OCI-LY1 (cell line): ENCODE measurements around the gene CEMIP.

Experiments
- H2AFZ ChIP-seq: fragments of 200-600 bp; sonication (generic), shearing (Covaris generic); 2 replicates; pipeline ENCODE4 v1.6.0; 2014; ENCODE audit warnings: antibody characterized with exemption, mild to moderate bottlenecking, low read length
- H3F3A ChIP-seq: fragments of 200-600 bp; sonication (generic), shearing (Covaris generic); 2 replicates; pipeline ENCODE4 v1.6.0; 2014; ENCODE audit warnings: mild to moderate bottlenecking, antibody characterized with exemption, low read length, moderate library complexity; ENCODE audit not compliant: insufficient read depth
- H3K27ac ChIP-seq: fragments of 200-600 bp; sonication (generic); 2 replicates; pipeline ENCODE4 v1.5.1; 2014; ENCODE audit warnings: low read length, mixed run types, mild to moderate bottlenecking, low read depth; ENCODE audit not compliant: poor library complexity, severe bottlenecking
- H3K27me3 ChIP-seq: fragments of 200-600 bp; sonication (generic); 2 replicates; pipeline ENCODE4 v1.6.0; 2014; ENCODE audit warnings: antibody characterized with exemption, mild to moderate bottlenecking, low read length, moderate library complexity; ENCODE audit not compliant: insufficient read depth
- H3K36me3 ChIP-seq: fragments of 200-600 bp; sonication (generic); 2 replicates; pipeline ENCODE4 v1.6.1; 2014; ENCODE audit warnings: mild to moderate bottlenecking, antibody characterized with exemption, low read length, moderate library complexity, mixed read lengths; ENCODE audit not compliant: insufficient read depth
- H3K4me1 ChIP-seq: fragments of 200-600 bp; sonication (generic); 2 replicates; pipeline ENCODE4 v1.5.1; 2014; ENCODE audit warnings: mild to moderate bottlenecking, low read length, moderate library complexity; ENCODE audit not compliant: insufficient read depth, severe bottlenecking
- H3K4me2 ChIP-seq: fragments of 200-600 bp; sonication (generic), shearing (Covaris generic); 2 replicates; pipeline ENCODE4 v1.6.1; 2014; ENCODE audit warnings: low read length
- H3K4me3 ChIP-seq: fragments of 200-600 bp; sonication (generic); 2 replicates; pipeline ENCODE4 v1.5.1; 2014; ENCODE audit warnings: low read length, low read depth, mild to moderate bottlenecking, mixed read lengths; ENCODE audit not compliant: poor library complexity, severe bottlenecking
- H3K79me2 ChIP-seq: fragments of 200-600 bp; shearing (Covaris generic); 2 replicates; pipeline ENCODE4 v1.6.1; 2016; ENCODE audit warnings: mixed run types, low read length, mixed read lengths; ENCODE audit not compliant: insufficient read depth
- H3K9ac ChIP-seq: fragments of 200-600 bp; sonication (generic), shearing (Covaris generic); 2 replicates; pipeline ENCODE4 v1.6.1; 2014; ENCODE audit warnings: mild to moderate bottlenecking, low read length, mixed read lengths
- H3K9me2 ChIP-seq: fragments of 200-600 bp; sonication (generic), shearing (Covaris generic); 2 replicates; pipeline ENCODE4 v1.6.1; 2014; ENCODE audit warnings: low read depth, mild to moderate bottlenecking, low read length, mixed read lengths
- H3K9me3 ChIP-seq: fragments of 200-600 bp; shearing (Covaris generic); 2 replicates; pipeline ENCODE4 v1.6.1; 2014; ENCODE audit warnings: low read length, mixed read lengths
- H4K20me1 ChIP-seq: fragments of 200-600 bp; sonication (generic), shearing (Covaris generic); 2 replicates; pipeline ENCODE4 v1.6.0; 2016; ENCODE audit warnings: mild to moderate bottlenecking, low read length; ENCODE audit not compliant: insufficient read depth
- CTCF ChIP-seq: fragments of 200-600 bp; sonication (generic), shearing (Covaris generic); IDR thresholded peaks from 2 replicates; pipeline ENCODE4 v1.5.1; 2017; ENCODE audit warnings: mild to moderate bottlenecking, antibody characterized with exemption, low read length, moderate library complexity, mixed read lengths
- EZH2 ChIP-seq: fragments of 200-600 bp; sonication (generic), shearing (Covaris generic); IDR thresholded peaks from 2 replicates; pipeline ENCODE4 v1.8.0; 2017; ENCODE audit warnings: borderline replicate concordance, mixed run types, mild to moderate bottlenecking, antibody characterized with exemption, low read length, moderate library complexity, mixed read lengths

Gene CEMIP

GRCh38 chr15:80801891-80802680 lies 22.9 kb downstream of the CEMIP start:
- no peak overlapping the region for H3K27ac ChIP-seq

GRCh38 chr15:80803580-80804525 lies 24.7 kb downstream of the CEMIP start:
- TF ChIP-seq EZH2 (no peak), CTCF (no peak)
- no peaks in the 10 kb centered on the region for H4K20me1 ChIP-seq
- H3K9me2 ChIP-seq = no peaks in the 10 kb centered on the region

More at GRCh38 chr15:80801891-80802680, 22.9 kb downstream of the CEMIP start:
- no peaks in the 10 kb centered on the region for H3F3A ChIP-seq
- H3K4me1 ChIP-seq = peaks cover 7% of the 10 kb centered on the region
- no peaks in the 10 kb centered on the region for H3K9me2 ChIP-seq
- no peaks in the 10 kb centered on the region for H3K9me3 ChIP-seq
- H3K27me3 ChIP-seq = no peaks in the 10 kb centered on the region
- H3K4me3 ChIP-seq = no peak overlapping the region
- no peak overlapping the region for H3K9ac ChIP-seq
- no peaks in the 10 kb centered on the region for H4K20me1 ChIP-seq
- TF ChIP-seq EZH2 = no peak
- no peak for TF ChIP-seq CTCF
- no peaks in the 10 kb centered on the region for H3K79me2 ChIP-seq
- no peak overlapping the region for H3K4me2 ChIP-seq
- no peaks in the 10 kb centered on the region for H3K36me3 ChIP-seq
- no peak overlapping the region for H2AFZ ChIP-seq

GRCh38 chr15:80804970-80805495 lies 25.9 kb downstream of the CEMIP start:
- no peak overlapping the region for H3K9ac ChIP-seq
- 0 out of 2 replicates have a peak, but pooled peaks cover 7% of the 10 kb centered on the region for H3K27me3 ChIP-seq
- H4K20me1 ChIP-seq = no peaks in the 10 kb centered on the region
- no peak overlapping the region for H3K4me2 ChIP-seq
- no peak overlapping the region for H2AFZ ChIP-seq
- TF ChIP-seq EZH2 (no peak), CTCF (no peak)
- no peaks in the 10 kb centered on the region for H3K36me3 ChIP-seq
- H3K4me1 ChIP-seq = peaks cover 7% of the 10 kb centered on the region
- H3K27ac ChIP-seq = no peak overlapping the region
- no peak overlapping the region for H3K4me3 ChIP-seq
- H3K9me3 ChIP-seq = no peaks in the 10 kb centered on the region
- no peaks in the 10 kb centered on the region for H3K79me2 ChIP-seq
- H3K9me2 ChIP-seq = no peaks in the 10 kb centered on the region
- H3F3A ChIP-seq = no peaks in the 10 kb centered on the region

More at GRCh38 chr15:80803580-80804525, 24.7 kb downstream of the CEMIP start:
- Histone ChIP-seq H3K9me3 (no peaks in the 10 kb centered on the region), H3K27me3 (no peaks in the 10 kb centered on the region), H3F3A (no peaks in the 10 kb centered on the region), H3K9ac (no peak overlapping the region), H3K27ac (no peak overlapping the region), H3K4me1 (peaks cover 7% of the 10 kb centered on the region), H3K4me3 (no peak overlapping the region), H3K79me2 (no peaks in the 10 kb centered on the region), H3K4me2 (no peak overlapping the region), H2AFZ (no peak overlapping the region), H3K36me3 (no peaks in the 10 kb centered on the region)
